ENCODE data around the gene LRRC4C.

- TF ChIP-seq CTCF (IDR thresholded peaks at IDR 0.05) (no peak), ZFX (IDR thresholded peaks at IDR 0.05; ENCODE audit: borderline replicate concordance) (no peak)
Observed at GRCh38 chr11:41306431-41306830, 153.0 kb downstream of the LRRC4C start.

Measured in 22Rv1 (cell line).